ENCODE results near the gene ARHGAP25.

GRCh38 chr2:68779595-68779994, 45.0 kb downstream of the ARHGAP25 start:
- no peak for TF ChIP-seq GATA3 (IDR thresholded peaks at IDR 0.05; ENCODE audit: low read depth, low read length)
- TF ChIP-seq GATA2 (IDR thresholded peaks at IDR 0.05; ENCODE audit: low read depth, low read length), result no peak

Measured in SH-SY5Y (cell line).